Stimulated activated CD8-positive, alpha-beta memory T cell treated with anti-CD3 and anti-CD28 coated beads, Interleukin-12 subunit alpha, Interleukin-12 subunit beta, amount 100 ng/mL, for 24 hours (primary cell): ENCODE measurements around the gene CD70.
"Not testable (repeated sequence)": the region's sequence is repeated elsewhere in the genome, so short reads cannot be mapped to it uniquely, and the experiment has no call there.

Experiments
- DNase-seq: peaks from one replicate; pipeline ENCODE4 v3.0.0-alpha.2; 2020; ENCODE audit errors: extremely low read depth

CD70 gene

DNA sequence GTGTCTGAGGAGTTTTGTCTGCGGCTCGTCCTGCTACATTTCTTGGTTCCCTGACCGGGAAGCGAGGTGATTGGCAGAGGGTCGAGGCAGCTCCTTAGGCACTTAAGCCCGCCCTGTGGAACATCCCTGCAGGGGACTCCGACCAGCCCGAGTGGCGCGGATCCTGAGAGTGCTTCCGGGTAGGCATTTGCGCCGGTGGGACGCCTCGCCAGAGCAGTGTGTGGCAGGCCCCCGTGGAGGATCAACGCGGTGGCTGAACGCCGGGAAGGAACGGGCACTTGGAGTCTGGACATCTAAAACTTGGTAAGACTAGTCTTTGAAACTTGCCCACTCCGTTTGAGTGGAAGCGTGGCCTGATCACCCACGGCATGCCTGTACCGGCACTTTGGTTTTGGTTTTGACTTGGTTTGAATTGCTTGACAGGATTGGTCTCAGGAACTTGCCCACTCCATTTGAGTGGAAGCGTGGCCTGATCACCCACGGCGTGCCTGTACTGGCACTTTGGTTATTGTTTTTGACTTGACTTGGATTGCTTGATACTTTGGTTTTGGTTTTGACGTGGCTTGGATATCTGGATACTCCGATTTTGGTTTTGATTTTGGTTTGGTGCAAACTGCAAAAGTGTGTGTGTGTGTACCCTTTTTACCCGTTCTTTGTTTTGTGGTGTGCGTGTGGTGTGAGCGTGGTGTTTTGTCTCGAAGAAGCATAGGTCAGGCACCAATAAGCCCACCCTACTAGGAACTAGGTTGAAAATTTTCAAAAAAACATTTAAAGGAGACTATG lies 6.7 kb upstream of the CD70 start:
- DNase-seq = not testable (repeated sequence)

DNA sequence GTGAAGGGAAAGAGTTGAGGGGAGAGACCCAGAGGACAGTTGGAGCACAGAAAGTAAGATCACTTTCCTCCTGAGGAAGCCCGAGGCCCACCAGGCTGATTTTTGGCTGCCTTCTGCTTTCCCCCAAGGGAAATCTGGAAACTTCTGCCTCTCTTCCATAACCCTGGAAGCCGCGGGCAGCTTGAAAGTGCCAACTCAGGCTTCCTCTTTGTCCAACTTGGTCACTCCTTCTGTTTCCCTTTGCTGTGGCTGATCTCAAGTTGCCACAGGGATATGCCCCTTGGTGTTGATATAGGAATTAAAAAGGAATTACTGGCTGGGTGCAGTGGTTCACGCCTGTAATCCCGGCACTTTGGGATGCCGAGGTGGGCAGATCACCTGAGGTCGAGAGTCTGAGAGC lies 5.7 kb upstream of the CD70 start:
- DNase-seq = no peak

DNA sequence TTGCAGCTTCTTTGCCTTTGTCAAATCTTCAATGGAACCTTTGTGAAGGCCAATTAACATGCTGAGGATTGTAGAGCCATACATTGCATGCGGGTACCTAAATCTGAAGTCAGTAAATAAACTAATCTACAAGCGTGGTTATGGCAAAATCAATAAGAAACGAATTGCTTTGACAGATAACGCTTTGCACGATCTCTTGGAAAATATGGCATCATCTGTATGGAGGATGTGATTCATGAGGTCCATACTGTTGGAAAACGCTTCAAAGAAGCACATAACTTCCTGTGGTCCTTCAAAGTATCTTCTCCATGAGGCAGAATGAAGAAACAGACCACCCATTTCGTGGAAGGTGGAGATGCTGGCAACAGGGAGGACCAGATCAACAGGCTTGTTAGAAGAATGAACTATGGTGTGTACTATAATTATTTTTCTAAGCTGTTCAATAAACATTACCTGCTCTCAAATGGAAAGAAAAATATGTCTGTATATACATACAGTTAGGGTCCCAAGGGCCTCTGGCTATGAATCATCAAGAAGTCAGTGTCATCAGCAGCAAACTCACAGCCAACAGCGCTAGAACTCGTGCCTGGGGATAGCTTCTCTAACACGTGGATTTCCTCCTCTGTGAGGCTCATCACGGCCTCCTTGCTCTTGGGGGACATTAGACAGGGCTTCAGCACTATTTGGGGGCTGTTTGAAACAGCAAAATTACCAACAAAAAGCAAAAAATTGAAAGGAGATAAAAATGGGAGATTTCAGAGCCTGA lies 2.9 kb upstream of the CD70 start:
- no peak for DNase-seq

DNA sequence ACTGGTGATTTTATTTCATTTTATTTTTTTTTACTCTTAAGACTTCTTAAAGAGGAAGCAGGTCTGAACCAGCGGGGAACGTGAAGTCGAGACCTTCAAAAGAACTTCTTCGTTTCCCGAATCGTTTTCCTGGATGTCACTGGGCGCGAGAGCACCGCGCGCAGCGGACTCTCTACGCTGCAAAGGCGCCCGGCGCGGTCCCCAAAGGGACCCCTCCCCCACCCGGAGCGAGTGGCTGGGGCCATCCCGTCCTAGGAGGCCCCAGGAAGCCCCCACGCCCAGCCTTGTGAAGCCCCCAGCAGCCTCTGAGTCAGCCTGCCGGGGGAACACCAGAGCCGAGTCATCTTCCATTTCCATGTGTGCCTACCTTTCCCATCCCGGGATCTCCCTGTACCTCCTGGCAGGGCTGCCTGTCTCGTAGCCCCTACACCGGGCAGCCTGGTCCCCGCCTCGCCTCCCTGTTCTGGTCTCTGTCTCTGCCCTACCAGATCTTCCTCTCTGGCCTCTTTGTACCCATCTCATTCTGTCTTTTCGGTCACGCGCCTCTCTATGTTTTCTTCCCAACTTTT lies 608 bp downstream of the CD70 start:
- DNase-seq = no peak

DNA sequence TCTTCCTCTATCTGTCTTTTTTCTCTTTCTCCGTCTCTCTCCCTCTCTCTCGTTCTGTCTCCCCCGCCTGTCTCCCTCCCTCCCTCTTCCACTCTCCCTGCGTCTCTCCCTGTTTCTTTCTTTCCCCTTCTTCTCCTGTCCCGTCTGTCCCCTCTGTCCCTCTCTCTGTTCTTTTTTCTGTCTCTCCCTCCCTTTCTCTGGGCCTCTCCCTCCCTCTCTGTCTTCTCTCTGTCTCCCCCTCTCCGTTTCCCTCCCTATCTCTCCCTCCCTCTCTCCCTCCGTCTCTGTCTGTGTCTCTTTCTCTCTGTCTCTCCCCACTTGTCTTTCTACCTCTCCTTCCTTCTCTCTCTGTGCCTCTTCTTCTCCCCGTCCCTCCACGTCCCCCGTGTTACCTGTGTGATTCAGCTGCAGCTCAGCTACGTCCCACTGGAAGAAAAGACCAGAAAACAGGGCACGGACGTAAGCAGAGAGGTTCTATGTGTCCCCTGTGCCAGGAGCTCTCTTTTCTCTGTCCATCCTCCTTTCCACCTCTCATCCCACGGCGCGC lies 1.2 kb downstream of the CD70 start:
- DNase-seq = no peak

DNA sequence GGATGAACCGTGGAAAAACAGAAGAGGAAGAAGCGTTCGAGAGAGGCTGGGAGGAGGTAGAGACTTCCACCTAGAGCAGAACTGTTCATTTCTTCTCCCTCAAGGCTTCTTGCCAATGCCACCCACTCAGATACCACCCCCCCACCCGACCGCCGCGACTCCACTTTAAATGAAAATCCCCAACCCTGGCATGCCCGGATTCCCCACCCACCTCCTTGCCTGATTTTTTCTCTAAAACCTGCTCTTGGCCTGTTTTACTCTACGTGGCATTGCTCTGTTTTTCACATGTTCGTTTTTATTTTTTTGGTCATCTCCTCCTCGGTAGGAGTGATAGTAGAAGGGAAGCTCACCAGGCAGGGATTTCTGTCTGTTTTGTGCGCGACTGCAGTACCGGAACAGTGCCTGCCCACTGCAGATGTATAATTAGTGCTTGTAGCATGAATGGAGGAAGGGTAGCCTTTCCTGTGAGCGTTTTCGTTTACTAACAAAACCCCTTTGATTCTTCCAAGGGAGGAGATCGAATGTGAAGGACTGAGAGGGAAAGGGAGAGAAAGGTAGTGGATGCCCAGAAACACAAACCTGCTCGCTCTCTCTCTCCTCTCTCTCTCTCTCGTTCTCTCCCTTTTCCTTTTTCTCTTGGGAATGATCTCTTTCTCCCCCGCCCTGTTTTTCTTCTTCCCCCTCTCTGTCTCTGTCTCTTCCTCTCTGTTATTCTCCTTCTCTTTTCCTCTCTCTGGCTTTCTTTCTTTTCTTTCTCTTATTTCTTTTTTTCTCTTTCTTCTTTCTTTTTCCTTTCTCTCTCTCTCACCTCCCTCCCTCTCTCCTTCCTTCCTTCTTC lies 2.2 kb downstream of the CD70 start:
- no peak for DNase-seq

DNA sequence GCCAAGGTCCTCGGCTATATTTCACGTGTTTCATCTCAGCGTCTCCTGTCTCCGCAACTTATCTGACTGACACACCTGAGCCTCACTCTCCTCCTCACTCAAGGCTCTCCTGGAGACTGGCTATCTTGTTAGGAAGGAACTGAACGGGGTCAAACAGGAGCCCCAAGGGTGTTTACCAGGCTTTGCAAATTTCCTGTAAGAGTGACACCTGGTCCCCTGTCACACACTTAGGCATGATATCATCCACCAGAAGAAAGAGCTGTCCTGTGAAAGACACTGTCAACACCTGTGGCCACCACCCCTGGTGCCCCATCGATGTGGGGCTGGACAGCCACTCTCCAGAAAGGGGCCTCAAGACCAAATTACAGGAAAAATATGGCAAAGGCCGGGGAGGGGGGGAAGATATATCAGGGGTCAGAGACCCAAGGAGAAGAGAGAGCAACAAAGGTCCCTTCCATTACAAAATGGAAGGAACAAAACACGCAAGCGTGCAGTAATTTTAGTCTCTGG lies 2.9 kb downstream of the CD70 start:
- no peak for DNase-seq

DNA sequence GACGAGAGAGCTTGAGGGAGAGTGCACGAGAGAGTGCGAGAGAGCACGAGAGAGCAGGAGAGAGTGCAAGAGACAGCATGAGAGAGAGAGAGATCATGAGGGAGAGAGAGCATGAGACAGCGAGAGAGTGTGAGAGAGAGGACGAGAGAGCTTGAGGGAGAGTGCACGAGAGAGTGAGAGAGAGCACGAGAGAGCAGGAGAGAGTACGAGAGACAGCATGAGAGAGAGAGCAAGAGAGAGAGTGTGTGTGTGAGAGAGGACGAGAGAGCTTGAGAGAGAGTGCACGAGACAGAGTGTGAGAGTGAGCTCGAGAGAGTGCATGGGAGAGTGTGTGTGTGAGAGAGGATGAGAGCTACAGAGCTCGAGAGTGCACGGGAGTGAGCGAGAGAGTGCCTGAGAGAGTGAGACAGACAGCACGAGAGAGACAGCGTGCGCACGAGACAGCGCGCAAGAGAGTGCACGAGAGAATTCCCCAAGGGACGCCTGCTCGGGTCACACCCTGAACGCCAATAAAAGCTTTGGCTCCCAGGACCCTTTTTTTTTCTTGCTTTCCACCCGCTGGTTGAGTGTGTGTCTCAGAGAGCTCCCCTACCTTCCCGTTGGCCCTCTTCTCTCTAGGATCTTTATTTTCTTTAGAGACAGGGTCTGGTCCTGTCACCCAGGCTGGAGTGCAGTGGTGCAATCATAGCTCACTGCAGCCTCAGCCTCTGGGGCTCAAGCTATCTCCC lies 3.7 kb downstream of the CD70 start:
- no peak for DNase-seq

DNA sequence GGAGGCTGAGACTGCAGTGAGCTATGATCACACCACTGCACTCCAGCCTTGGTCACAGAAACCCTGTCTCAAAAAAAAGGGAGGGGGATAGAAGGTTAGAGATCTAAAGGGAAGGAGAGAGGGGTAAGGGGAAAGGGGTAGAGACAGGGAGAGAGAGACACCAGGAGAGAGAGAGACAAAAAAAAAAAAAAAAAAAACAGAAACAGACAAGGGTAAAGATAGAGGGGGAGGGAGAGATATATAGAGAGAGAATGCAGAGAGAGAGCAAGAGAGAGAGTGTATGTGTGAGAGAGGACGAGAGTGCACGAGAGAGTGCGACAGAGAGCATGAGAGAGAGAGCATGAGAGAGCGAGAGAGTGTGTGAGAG lies 4.2 kb downstream of the CD70 start:
- no peak for DNase-seq

DNA sequence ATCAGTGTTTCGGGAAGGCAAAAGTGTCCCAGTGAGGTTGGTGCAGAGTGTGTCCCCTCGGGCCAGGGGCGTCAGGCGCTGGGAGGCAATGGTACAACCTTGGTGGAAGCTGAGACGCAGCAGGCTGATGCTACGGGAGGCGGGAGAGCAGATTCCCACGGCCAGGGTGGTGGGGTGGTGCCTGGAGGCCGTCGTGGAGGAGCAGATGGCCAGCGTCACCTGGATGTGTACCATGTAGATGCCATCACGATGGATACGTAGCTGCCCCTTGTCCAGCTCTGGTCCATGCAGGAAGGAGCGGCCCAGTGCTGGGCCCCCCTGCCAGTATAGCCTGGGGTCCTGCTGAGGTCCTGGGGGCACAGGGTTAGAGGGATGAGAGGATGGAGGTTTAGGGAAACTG lies 4.9 kb downstream of the CD70 start:
- DNase-seq = no peak

DNA sequence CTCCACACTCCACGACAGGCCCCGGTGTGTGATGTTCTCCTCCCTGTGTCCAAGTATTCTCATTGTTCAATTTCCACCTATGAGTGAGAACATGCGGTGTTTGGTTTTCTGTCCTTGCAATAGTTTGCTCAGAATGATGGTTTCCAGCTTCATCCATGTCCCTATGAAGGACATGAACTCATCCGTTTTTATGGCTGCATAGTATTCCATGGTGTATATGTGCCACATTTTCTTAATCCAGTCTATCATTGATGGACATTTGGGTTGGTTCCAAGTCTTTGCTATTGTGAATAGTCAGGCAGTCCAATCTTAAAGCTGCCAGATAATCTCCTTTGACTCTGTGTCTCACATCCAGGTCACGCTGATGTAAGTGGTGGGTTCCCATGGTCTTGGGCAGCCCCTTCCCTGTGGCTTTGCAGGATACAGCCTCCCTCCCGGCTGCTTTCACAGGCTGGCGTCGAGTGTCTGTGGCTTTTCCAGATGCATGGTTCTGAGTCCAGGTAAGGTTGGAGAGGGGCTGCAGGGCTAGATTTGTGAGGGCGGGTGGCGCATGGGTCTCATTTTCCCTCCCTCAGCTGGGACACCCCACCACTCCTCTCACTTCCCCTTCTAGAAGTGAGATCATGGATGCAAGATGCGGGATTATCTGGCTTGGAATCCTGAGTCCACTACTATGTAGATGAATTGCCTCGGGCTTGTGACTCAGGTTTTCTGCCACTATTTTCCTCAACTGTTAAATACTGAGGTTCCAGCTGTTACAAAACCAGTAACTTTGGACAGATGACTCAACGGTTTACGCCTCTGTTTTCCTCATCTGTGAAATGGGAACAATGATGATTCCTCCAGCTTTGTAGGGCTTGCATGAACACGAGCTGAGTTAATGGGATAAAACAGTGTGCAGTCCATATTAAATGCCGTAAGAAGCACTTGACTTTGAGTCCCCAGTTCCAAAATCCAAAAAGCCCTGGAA lies 8.2 kb downstream of the CD70 start:
- DNase-seq = not testable (repeated sequence)

DNA sequence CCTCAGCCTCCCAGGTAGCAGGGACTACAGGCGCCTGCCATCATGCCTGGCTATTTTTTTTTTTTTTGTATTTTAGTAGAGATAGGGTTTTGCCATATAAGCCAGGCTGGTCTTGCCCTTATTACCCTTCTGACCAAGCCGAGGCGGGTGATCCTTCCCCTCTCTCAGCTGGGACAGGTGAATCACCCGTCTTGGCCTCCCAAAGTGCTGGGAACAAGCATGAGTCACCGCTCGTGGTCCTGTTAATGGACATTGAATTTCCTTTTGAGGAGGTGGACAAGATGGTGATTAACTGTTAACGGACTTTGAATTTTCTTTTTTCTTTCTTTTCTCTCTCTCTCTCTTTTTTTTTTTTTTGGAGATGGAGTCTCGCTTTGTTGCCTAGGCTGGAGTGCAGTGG lies 10.6 kb downstream of the CD70 start:
- DNase-seq = no peak

DNA sequence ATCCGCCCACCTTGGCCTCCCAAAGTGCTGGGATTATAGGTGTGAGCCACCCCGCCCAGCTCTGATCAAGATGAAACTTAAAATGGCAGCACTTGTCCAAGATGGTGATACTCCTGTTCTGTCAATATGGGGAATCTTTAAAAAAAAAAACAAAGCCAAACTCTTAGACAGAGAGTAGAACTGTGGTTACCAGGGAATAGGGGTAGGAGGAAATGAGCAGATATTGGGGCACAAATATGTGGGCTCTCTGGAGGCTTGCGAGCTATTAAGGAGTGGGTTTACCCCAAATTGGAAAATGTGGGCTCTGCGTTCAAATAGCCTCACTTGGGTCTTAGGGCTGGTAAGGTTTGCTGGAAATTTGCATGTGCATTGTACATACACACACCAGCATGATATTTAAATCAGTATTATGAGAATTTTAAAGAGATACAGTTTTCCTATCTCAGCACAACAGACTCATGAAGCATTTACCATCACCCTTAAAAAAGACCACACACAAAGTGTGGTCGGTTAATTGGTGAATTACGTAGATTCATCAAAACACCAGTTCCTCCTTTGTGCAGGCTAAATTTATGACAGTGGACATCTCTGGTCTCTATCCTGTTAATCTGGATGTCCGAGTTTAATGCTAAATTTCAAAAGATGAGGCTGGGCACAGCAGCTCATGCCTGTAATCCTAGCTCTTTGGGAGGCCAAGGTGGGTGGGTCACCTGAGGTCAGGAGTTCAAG lies 11.3 kb downstream of the CD70 start:
- no peak for DNase-seq

DNA sequence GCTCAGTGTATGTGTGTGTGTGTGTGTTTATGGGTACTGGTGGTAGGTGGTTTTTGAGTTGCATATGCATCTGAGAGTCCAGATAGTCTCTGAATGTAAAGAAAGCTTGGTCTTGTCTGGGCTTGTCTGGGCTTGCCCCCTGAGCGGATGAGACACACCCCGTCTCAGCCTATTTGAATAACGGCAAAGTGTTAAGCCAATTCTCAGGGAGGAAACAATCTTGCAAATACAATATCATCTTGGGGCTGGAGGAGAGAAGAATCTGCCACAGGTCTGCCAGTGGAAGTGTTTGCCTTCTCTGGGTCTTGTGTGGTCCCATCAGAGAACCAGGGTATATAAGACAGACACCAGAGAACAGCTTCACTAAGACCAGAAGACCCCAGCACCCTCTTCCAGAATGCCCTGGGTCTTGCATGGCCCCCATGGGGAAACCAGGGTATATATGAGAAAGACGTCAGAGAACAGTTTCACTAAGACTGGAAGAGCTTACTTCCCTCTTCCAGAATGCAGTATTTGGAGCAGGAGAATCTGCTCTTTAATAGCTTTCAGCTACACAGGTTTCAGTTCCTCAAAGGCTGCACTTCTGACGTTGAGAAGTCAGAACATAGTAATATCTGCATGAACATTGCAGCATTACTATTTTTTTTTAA lies 13.3 kb downstream of the CD70 start:
- DNase-seq = no peak

DNA sequence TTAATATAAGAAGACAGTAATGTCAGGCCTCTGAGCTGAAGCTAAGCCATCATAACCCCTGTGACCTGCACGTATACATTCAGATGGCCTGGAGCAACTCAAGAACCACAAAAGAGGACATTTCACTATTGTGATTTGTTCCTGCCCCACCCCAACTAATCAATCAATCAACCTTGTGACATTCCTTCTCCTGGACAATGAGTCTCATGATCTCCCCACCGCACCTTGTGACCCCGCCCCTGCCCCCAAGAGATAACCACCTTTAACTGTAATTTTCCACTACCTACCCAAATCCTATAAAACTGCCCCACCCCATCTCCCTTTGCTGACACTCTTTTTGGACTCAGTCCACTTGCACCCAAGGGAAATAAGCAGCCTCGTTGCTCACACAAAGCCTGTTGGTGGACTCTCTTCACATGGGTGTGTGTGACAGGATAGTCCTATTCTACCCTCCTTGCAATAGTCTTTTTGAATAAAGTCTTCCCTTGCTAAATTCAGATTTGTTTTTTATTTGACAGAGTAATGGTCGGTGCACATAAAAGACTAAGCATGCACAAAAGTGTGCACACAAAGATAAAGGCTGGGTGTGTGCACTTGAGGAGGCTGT lies 14.0 kb downstream of the CD70 start:
- DNase-seq = no peak

DNA sequence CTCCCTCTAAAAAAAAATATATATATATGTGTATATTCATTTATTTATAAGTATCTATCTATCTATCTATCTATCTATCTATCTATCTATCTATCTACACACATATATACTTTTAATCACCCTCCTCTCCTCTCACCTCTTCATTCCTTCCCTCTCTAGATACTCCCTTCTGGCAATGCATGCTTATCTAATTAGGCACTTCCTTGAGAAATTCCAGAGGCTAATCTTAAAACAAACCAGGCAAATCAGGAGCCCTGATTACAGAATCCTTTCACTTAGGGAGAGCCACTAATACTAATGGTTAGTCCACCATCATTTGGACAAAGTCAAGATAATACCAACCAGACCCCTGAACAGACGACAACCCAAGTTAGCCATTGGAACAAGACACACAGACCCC lies 17.6 kb downstream of the CD70 start:
- DNase-seq = no peak

DNA sequence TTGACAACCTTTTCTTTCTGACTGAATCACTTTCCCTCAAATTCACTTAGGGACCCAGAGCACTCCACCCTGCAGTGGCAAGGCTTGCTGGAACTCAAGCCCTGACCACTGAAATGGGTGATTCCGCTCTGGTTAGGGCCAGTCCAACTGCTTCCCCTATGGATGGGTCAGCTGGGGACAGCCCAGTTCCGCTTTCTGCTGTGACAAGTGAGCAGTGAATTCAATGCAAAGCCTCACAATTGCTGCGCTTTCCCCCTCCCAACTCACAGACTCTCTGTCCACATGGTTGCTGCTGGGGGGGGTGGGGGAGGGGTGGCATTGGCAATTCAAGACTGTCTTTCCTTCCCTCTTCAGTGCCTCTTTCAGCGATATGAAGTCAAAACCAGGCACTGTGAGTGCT lies 18.7 kb downstream of the CD70 start:
- DNase-seq = no peak

DNA sequence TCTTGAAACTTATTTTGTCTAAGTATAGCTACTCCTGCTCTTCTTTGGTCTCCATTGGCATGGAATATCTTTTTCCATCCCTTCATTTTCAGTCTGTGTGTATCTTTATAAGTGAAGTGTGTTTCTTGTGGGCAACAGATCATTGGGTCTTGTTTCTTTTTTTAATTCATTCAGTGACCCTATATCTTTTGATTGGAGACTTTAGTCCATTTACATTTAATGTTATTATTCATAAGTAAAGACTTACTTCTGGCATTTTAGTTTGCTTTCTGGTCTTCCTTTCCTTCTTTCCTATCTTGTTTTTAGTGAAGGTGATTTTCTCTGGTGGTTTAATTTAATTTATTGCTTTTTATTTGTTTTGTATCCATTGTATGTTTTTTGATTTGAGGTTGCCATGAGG lies 19.8 kb downstream of the CD70 start:
- no peak for DNase-seq
